Memory B cell (primary cell): ENCODE measurements around the gene VEGFB.
"Not testable (repeated sequence)": the region's sequence is repeated elsewhere in the genome, so short reads cannot be mapped to it uniquely, and the experiment has no call there.

ENCODE experiments used
- ATAC-seq: fragments of 150-1000 bp; cut with Tn5 transposase; 2 replicates; pipeline ENCODE4 v1.10.0; 2021; ENCODE audit warnings: low read depth, mild to moderate bottlenecking, moderate library complexity
- DNase-seq, 2 donors: peaks; one replicate each; pipeline ENCODE4 v3.0.0; 2022; ENCODE audit warnings: low spot score in 2 of 2
- H3K27ac Mint-ChIP-seq: one replicate; pipeline ENCODE4 v1.8.0; 2022; ENCODE audit warnings: mild to moderate bottlenecking, moderate library complexity, mixed read lengths
- H3K27me3 Mint-ChIP-seq: one replicate; pipeline ENCODE4 v1.8.0; 2022; ENCODE audit warnings: mixed read lengths
- H3K36me3 Mint-ChIP-seq: one replicate; pipeline ENCODE4 v1.8.0; 2022; ENCODE audit warnings: mild to moderate bottlenecking, mixed read lengths
- H3K4me1 Mint-ChIP-seq: one replicate; pipeline ENCODE4 v1.8.0; 2022; ENCODE audit warnings: mixed read lengths
- H3K4me3 Mint-ChIP-seq: one replicate; pipeline ENCODE4 v1.8.0; 2022; ENCODE audit warnings: mild to moderate bottlenecking, moderate library complexity, mixed read lengths
- H3K9me3 Mint-ChIP-seq: one replicate; pipeline ENCODE4 v1.8.0; 2022; ENCODE audit warnings: mixed read lengths

VEGFB gene

DNA sequence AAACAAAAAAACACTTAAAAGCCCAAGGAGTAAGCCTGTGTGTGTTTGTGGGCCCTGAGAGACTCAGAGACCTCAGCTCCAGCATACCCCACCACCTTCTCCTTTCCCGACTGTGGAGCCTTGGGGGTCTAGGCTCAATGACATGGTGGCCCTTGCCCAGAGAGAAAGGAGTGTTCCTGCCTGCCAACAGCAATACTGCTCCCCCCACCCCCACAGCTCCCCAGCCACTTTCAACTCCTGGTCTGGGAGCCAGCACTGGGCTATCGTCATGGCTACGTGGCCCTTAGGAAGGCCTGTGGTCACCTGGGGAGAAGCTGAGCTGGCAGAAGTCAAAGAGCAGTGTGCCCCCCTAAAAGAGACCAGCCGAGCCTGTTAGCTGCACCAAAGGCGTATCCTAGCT is 9.7 kb downstream of the VEGFB start:
- ATAC-seq (no peak), DNase-seq (no peak)
- Mint-ChIP-seq H3K36me3 (peaks cover 2% of the 10 kb centered on the region), H3K27me3 (no peaks in the 10 kb centered on the region), H3K4me3 (peak overlapping the region; percentile 28), H3K27ac (peak overlapping the region; percentile 87), H3K4me1 (peaks cover 24% of the 10 kb centered on the region), H3K9me3 (no peaks in the 10 kb centered on the region)

DNA sequence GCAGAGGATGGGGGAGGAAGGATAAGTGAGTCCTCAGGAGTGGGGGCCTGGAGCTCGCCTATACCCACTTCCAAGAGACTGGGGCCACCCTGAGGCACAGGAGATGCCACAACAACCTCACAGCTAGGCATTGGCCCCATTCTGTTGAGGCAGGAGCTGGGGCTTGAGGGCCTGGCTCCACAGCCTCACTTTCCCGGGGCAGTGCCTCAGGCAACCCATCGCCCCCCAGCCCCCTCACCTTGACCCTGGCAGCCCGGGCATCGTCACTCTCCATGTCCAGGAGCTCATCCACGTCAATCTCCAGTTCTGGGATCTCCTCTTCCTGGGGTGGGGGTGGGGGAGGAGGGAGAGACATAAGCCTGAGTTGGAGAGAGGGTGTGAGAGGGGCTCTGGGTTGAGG is 10.6 kb downstream of the VEGFB start:
- H3K27ac Mint-ChIP-seq: peak overlapping the region; percentile 80
- H3K9me3 Mint-ChIP-seq: no peaks in the 10 kb centered on the region
- H3K36me3 Mint-ChIP-seq: peaks cover 2% of the 10 kb centered on the region
- DNase-seq (no peak), ATAC-seq (no peak)
- H3K4me1 Mint-ChIP-seq: peaks cover 19% of the 10 kb centered on the region
- no peaks in the 10 kb centered on the region for H3K27me3 Mint-ChIP-seq
- H3K4me3 Mint-ChIP-seq: peak overlapping the region; percentile 89

DNA sequence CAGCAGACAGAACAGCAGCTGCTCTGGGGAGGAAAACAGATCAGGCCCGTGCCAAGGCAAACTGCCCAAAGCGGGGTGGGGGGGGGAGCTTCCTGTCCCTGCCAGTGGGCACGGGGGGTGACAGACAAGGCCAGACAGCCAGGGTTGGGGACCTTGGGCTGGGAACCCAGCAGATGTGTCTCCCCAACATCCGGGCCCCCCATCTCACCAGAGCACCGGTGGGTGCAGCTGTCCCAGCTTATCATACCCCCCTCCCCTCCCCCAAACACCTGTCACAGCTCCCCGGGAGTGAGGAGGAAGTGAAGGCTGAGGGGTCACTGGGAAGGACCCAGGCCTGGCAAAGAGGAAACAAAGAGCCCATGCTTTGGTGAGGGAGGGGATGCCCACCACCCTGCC is 11.0 kb downstream of the VEGFB start:
- Mint-ChIP-seq H3K27me3 (no peaks in the 10 kb centered on the region), H3K4me1 (peaks cover 14% of the 10 kb centered on the region), H3K9me3 (no peaks in the 10 kb centered on the region), H3K27ac (peak overlapping the region; percentile 80), H3K36me3 (peaks cover 2% of the 10 kb centered on the region), H3K4me3 (peak overlapping the region; percentile 89)
- no peak for ATAC-seq
- no peak for DNase-seq

DNA sequence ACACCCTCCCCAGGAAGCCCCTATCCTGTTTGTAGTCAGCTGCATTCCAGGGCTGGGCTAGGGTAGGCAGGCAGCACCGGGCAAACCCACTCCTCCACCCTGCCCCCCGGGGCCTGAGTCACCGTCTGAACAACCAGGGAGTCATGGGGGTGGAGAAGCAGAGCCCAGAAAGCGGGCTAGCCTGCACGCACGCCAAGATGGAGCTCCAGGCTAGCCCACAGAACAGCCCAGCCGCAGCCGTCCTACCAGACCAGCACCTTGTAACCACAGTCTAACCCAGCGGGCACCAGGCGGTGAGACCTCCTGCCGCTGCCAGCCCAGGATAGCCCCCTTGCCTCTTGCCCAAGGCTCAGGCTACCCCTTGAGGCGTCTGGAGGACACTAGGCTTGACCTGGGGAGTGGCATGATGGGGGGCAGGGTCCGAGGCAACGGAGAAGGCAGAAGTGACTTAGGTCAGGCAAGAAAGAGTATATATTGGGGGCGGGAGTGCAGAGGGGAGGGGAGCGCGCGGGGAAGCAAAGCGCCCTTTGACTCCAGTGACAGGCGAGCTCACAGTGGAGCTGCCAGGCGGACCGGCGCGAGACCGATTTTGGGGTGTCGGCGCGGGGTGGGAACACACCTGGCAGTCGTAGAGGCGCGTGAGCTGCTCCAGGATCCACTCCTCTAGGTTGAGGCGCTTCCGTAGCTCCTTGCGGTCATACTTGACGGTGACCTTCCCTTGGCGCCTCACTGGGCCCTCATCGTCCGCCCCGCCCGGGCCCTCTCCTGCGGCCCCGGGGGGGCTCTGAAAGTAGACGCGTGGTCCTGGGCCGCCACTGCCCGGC is 11.6 kb downstream of the VEGFB start:
- DNase-seq: peak in 1 of 2 donors; percentile 56
- peaks cover 14% of the 10 kb centered on the region for H3K4me1 Mint-ChIP-seq
- no peak for ATAC-seq

DNA sequence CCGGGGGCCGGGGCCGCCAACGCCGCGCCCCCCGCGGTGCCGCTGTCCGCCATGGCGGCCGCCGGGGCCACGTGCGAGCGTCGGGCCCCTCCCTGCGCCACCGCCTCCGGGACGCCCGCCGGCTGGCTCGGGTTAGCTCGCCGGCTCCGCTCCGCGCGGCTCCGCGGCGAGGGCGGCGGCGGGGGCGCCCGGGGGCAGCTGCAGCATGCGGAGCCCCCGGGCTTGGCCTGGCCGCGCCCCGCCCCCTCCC is 12.2 kb downstream of the VEGFB start:
- DNase-seq, H3K9me3 Mint-ChIP-seq, H3K27me3 Mint-ChIP-seq, H3K36me3 Mint-ChIP-seq: not testable (repeated sequence)
- Mint-ChIP-seq H3K4me1 (peaks cover 13% of the 10 kb centered on the region), H3K4me3 (peak overlapping the region; percentile 87), H3K27ac (peak overlapping the region; percentile 78)
- ATAC-seq: peak; percentile 28

More for the DNA sequence above, 11.6 kb downstream of the VEGFB start:
- H3K36me3 Mint-ChIP-seq: peaks cover 2% of the 10 kb centered on the region
- H3K27me3 Mint-ChIP-seq: no peaks in the 10 kb centered on the region
- no peaks in the 10 kb centered on the region for H3K9me3 Mint-ChIP-seq
- peak overlapping the region; percentile 80 for H3K27ac Mint-ChIP-seq
- H3K4me3 Mint-ChIP-seq: peak overlapping the region; percentile 89

DNA sequence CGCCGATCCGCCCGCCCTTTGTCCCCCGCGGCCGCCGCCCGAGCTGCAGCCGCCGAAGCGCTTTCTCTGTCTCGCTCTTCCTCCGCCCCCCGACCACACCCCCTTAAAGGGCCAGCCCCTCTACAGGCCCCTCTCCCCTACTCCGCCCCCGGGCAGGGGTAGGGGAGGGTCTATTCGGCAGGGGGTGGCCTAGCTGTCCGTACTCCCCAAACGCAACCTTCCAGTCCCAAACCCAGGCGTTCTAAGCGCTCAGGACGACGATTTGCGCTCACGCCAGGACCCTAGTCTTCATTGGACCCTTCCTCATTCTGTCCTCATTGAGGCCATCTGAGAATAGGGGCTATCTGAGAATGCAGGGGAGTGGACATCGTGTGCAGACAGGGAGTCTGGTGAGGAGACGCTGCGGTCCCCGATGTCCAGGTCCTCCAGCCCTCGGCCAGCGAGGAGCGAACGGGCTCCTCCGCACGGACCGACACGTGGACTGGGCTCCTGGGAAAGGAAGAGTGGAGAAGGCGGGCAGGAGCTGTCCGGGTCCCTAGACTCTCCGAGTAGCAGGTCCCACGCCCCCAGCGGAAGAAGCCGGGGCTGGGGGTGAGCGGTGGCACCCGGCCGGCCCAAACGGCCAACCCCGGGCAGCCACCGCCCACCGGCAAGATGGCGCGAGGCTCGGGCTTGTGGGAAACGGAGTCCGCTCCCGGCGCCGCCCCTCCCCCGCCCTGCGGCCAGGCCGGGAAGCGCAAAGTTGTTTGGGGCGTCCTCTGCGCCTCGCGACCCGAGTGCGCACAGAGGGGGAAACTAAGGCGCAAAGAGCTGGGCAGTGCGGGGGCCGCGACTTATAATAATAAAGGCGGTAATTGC is 12.7 kb downstream of the VEGFB start, which contains the start of gene PPP1R14B:
Gene PPP1R14B, minus strand, starts transcription at position 73 of the 858 bp plus-strand sequence. CDS start 270 bp downstream, outside the sequence.
- DNase-seq: peak; percentile 69 to 74
- Mint-ChIP-seq H3K4me1 (peaks cover 16% of the 10 kb centered on the region), H3K9me3 (no peaks in the 10 kb centered on the region), H3K27ac (peak within 1 kb of the TSS; percentile 80), H3K36me3 (peaks cover 2% of the 10 kb centered on the region), H3K4me3 (peak within 1 kb of the TSS; percentile 89), H3K27me3 (no peaks in the 10 kb centered on the region)
- peak; percentile 70 for ATAC-seq

DNA sequence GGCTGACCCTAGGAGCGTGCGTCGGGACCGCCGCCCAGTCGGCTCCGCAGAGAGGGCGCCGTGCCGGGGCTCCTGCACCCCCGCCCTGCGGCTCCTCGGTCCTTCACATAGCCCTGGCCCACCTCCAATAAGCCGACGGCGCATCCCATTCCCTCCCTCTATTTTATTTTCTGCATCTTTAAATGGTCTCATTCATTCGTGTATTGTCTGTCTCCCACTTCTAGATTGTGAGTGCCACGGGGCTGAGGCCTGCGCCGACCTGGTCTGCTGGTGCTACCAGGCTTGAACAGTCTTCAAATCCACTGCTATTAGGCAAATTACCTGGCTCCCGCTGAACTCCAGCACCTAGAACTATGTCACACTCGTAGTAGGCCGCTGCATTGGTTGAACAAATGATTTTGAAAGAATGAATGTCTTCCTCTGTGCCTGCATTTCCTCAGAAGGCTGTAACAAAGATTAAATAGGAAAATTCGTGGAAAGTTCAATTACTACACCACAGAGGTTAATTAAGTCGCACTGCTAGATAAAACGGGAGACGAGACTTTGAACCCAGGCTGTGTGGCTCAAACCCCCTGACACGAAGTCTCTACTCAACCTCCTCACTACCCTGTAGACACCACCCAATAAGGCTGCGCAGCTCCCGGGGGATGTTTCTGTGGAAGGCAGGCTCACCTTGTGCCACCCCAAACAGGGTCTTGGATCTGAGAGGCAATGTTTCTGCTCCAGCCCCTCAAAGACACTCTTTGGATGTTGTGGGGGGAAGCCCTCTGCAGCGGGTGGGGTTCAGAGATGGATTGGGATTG is 13.5 kb downstream of the VEGFB start:
- H3K4me3 Mint-ChIP-seq: peak overlapping the region; percentile 87

DNA sequence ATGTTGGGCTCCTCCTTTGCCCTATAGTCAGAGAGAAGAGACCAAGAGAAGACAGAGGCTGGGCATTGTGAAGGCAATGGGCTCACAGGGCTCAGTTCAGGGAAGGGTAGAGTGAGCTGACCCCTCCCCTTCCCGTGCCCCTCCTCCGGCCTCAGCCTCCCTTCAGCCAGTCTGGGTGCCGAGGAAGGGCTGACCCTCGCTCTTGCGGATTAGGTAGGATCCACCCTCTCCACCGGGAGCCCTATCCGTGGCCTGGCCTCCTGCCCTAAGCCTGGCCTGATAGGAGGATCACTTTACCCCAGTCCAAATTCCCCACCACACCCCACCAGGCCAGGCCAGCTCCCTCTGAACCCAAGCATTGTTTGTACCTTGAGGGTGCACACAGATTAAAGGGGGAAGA is 14.2 kb downstream of the VEGFB start:
- peaks cover 2% of the 10 kb centered on the region for H3K36me3 Mint-ChIP-seq
- ATAC-seq: no peak

More for the DNA sequence above, 13.5 kb downstream of the VEGFB start:
- Mint-ChIP-seq H3K4me1 (peaks cover 17% of the 10 kb centered on the region), H3K27ac (no peak overlapping the region), H3K27me3 (no peaks in the 10 kb centered on the region), H3K36me3 (peaks cover 2% of the 10 kb centered on the region), H3K9me3 (no peaks in the 10 kb centered on the region)
- no peak for DNase-seq
- ATAC-seq: no peak

DNA sequence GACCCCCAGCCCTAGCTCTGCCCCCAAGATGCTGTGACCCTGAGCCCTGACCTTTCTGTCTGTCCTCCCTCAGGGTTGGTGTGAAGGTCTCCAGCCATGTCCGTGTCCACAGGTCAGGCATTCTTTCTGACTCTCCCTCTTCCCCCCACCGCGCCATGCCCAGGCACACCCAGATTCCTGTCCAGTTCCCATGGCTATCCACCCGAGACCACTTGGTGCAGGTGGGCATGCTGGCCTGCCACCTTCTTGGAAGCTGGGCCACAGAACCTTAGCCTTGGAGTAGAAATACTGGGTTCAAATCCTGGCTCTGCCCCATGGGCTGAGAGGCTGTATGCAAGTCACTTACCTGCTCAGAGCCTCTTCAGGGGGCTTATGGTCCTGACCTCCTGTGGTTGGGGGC is 14.7 kb downstream of the VEGFB start:
- Mint-ChIP-seq H3K9me3 (no peaks in the 10 kb centered on the region), H3K36me3 (no peaks in the 10 kb centered on the region), H3K27me3 (no peaks in the 10 kb centered on the region), H3K4me1 (peaks cover 17% of the 10 kb centered on the region), H3K27ac (no peak overlapping the region), H3K4me3 (no peak overlapping the region)
- no peak for DNase-seq
- no peak for ATAC-seq

More for the DNA sequence above, 14.2 kb downstream of the VEGFB start:
- DNase-seq: no peak
- H3K27ac Mint-ChIP-seq: no peak overlapping the region
- H3K9me3 Mint-ChIP-seq: no peaks in the 10 kb centered on the region
- H3K4me3 Mint-ChIP-seq: peak overlapping the region; percentile 28
- no peaks in the 10 kb centered on the region for H3K27me3 Mint-ChIP-seq
- H3K4me1 Mint-ChIP-seq: peaks cover 17% of the 10 kb centered on the region

DNA sequence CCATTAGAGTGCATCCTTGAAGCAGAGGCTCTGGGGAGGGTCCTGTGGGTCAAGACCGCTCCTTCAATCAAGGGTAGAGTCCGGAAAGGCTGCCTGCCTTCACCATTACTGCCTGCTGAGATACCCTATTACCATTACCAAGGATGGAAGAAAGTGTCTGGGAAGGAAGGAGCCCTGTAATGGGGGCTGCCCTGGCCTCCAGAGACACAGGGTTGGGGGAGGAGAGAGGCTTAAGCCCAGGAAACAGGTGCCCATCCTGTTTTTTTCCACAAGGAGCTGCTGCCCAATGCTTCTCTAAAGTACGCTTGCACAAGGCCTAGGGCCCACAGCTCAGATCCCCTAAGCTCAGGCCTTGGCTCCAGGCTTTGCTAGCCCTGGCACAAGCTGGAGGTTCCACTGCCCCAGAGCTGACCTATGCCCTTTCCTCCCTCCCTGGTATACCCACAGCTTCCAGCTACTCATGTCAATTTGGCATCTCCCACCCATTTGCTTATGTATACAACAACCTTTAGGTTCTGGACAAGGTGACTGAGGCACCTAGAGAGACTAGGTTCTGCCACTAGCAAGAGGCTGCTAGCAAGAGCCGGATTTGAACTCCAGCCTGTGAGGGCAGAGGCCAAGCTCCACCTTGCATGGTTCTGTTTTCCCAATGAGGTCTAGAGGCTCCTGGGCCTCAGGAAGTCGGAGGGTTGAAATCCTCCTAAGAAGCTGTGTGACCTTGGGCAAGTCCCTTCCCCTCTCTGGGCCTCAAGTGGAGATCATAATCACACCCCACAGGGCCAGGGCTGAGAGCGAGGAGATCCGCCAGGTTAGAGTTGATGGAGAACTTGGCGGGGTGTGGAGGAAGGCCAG is 15.4 kb downstream of the VEGFB start:
- DNase-seq: no peak
- no peaks in the 10 kb centered on the region for H3K9me3 Mint-ChIP-seq
- H3K27me3 Mint-ChIP-seq: no peaks in the 10 kb centered on the region
- ATAC-seq: no peak
- peaks cover 17% of the 10 kb centered on the region for H3K4me1 Mint-ChIP-seq
- H3K27ac Mint-ChIP-seq: no peak overlapping the region
- H3K36me3 Mint-ChIP-seq: no peaks in the 10 kb centered on the region
- H3K4me3 Mint-ChIP-seq: peak overlapping the region; percentile 30

DNA sequence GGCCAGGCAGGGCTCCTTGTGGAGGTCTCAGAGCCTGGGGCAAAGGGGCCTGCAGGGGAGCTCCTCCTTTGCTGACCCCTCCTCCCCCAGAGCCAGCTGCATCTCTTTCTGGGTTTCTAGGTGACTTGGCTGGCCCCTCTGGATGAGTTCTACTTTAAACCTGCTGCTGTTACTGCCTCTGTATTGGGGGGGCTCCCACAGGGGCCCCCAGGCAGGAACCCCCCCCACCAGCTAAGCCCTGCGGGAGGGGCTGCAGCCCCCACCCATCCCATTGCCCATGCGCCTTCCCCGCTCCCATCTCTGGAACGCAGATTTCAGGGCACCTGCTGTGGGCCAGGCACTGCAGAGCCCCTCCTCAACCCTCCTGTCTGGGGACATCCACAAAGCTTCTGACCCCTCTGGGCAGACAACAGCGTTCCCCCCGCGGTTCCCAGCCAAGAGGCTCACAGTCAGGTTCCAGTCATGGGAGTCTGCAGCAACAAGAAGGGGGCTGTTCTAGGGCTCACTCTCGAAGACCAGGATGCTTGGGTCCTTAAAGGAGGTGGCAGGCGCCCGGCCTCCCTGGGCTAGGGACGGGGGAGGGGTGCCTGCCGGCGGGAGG is 16.1 kb downstream of the VEGFB start:
- no peak for DNase-seq
- H3K9me3 Mint-ChIP-seq: no peaks in the 10 kb centered on the region
- peak overlapping the region; percentile 82 for H3K4me3 Mint-ChIP-seq
- no peaks in the 10 kb centered on the region for H3K36me3 Mint-ChIP-seq
- H3K4me1 Mint-ChIP-seq: peaks cover 17% of the 10 kb centered on the region
- no peak overlapping the region for H3K27ac Mint-ChIP-seq
- ATAC-seq: no peak
- no peaks in the 10 kb centered on the region for H3K27me3 Mint-ChIP-seq

DNA sequence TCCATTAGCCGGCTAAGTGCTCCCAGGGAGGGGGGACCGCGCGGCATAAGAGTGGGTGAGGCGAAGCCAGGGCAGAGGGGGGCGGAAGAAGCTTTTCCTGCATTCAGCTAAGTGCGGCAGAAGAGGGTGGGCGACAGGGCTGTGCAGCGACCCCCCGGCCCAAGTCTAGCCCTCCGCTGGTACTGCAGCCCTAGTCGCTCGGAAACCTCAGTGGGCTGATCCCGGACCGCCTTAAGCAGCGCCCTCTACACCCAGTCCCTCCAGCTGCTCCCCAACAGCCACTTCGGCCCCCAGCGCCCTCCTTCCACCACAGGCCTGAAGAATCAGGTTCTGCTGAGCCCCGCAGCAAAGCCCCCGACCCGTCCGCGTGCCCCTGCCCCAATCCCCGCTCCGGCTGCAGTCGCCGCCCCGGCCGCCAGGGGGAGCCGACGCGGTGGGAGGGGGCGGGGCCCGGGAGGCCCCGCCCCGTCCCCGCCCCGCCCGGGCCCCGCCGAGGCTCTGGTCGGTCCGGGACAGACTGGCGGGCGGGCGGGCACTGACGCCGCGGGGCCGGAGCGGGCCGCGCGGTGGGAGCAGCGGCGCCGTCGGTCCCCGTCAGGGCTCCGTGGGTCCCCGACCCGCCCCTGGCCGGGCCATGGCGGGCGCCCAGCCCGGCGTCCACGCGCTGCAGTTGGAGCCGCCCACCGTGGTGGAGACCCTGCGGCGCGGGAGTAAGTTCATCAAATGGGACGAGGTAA is 16.8 kb downstream of the VEGFB start, which contains the start of gene PLCB3:
Gene PLCB3, plus strand, starts transcription at position 515 of the 737 bp plus-strand sequence. Its CDS starts 120 bp downstream, at position 635.
- peak within 1 kb of the TSS; percentile 78 for H3K27ac Mint-ChIP-seq
- ATAC-seq (peak; percentile 57), DNase-seq (peak; percentile 65 to 74)
- H3K4me3 Mint-ChIP-seq: peak within 1 kb of the TSS; percentile 89
- H3K9me3 Mint-ChIP-seq: no peaks in the 10 kb centered on the region
- H3K4me1 Mint-ChIP-seq: peaks cover 12% of the 10 kb centered on the region
- no peaks in the 10 kb centered on the region for H3K27me3 Mint-ChIP-seq
- H3K36me3 Mint-ChIP-seq: no peaks in the 10 kb centered on the region
